H1 (cell line): ENCODE data around the gene RNF224. TPM values are rescaled to one million over a fixed set of nuclear protein-coding genes. Genes with fewer than 3 reads are reported as not detected.

Experiments
- JUN ChIP-seq: IDR thresholded peaks from 2 replicates; pipeline ENCODE4 v1.6.1; 2011; ENCODE audit warnings: low read depth, mild to moderate bottlenecking, improper control_type of control experiment, low read length
- SP2 ChIP-seq: IDR thresholded peaks from 2 replicates; pipeline ENCODE4 v1.6.1; 2012; ENCODE audit warnings: mild to moderate bottlenecking, low read length, inconsistent platforms
- polyA plus RNA-seq, 7 experiments: library from polyadenylated mRNA; depleted of rRNA in 3 of 7; stranded (reverse) in 5 of 7; unstranded in 2 of 7; fragments of >200 nt in 5 of 7; fragments of 200-250 nt in 2 of 7; gene quantifications; 1 replicate in 5 of 7; 2 replicates in 1 of 7; 4 replicates in 1 of 7; pipeline versions ENCODE4 v1.2.1 to v1.2.3, GENCODE V29; 2011 to 2013; ENCODE audit warnings: missing spikeins in 2 of 7, mixed read lengths in 2 of 7
- total RNA-seq: library from RNA; stranded (reverse); fragmentation: NEBNext Ultra II Directional; extraction: Animal tissue kit (Norgen Biotek cat#: 25700); gene quantifications from 2 replicates; pipeline ENCODE4 v1.2.1, GENCODE V29; 2021
- TF ChIP-seq, protein P1 (sequence below): IDR thresholded peaks from 2 replicates; pipeline ENCODE4 v1.6.1; 2012; ENCODE audit warnings: inconsistent platforms

Gene RNF224
- total and polyA plus RNA-seq, 2 of the 8 experiments (the other 6 are each of a cell fraction or from before 2014, with no cell fraction given): 0.24 TPM; not detected in 1

DNA sequence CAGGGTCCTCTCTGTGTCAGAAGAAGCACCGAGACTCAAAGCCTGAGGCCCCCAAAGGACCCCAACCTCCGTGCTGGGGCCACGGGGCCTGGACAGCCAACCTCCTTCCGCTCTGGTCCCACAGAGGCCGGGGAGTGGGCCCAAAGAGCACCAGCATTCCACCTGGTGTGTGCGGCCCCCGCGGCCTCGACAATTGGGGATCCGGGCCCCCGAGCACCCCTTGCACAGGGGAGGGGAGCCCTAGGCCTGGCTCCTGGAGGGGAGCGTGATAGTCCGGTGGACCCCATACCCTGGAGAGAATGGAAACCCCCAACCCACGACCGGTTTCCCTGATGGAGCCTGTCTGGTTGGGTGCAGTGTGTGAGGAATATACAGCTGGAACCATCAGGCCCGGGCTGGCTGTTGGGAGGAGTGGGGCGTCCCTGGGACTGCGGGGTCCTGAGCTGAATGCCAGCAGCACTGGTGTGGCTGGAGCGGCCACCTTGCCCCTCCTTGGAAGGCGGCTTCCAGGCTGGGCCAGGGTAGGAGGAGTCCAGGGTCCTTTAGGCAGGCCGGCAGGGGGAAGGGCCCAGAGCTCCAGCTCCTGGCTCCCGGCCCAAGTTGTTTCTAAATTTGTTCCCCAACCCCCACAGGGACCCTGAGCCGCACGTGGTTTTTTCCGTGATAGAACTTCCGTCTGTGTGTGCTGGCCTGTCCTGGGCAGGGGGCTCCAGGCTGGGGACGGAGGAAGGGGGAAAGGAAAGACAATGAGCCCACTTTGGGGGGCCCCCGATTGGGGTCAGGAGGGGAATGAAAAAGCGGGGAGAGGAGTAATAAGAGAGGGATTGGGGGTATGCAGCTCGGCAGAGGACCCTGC lies 49.4 kb downstream of the RNF224 start (continued):
- TF ChIP-seq JUN (no peak), SP2 (no peak)
- TF ChIP-seq, protein P1, sequence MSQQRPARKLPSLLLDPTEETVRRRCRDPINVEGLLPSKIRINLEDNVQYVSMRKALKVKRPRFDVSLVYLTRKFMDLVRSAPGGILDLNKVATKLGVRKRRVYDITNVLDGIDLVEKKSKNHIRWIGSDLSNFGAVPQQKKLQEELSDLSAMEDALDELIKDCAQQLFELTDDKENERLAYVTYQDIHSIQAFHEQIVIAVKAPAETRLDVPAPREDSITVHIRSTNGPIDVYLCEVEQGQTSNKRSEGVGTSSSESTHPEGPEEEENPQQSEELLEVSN: 0 out of 2 replicates have a peak, but pooled peaks have one; percentile 5
